ENCODE results near the gene AOC2. TPM values are rescaled to one million over a fixed set of nuclear protein-coding genes. Genes with fewer than 3 reads are reported as not detected.

AOC2 gene
- total and polyA plus RNA-seq, 2 of the 8 experiments (the other 6 are each of a cell fraction or from before 2014, with no cell fraction given): 4.2 to 4.7 TPM

- Histone ChIP-seq H3K79me2 (ENCODE audit: control insufficient read depth in 1 of 2, insufficient read depth in 2 of 2, low read length in 2 of 2) (no peaks in the 10 kb centered on the region), H2AK5ac (ENCODE audit: low read depth, low read length) (no peak overlapping the region), H4K8ac (ENCODE audit: extremely low read depth, insufficient read depth, low read length) (no peak overlapping the region), H3K4ac (replicated peaks; ENCODE audit: insufficient read length, low read depth, low read length) (no peak overlapping the region), H3K9me3 (ENCODE audit: insufficient read depth in 2 of 2, low read depth in 1 of 2, low read length in 1 of 2) (peaks cover 2 to 11% of the 10 kb centered on the region in 2 experiments; a peak in 1 of 4 replicates), H3K18ac (ENCODE audit: extremely low read depth, low read length) (no peak overlapping the region), H2BK20ac (ENCODE audit: low read length) (no peak overlapping the region), H3K79me1 (ENCODE audit: low read depth, low read length) (no peaks in the 10 kb centered on the region), H3K36me3 (ENCODE audit: control insufficient read depth in 2 of 4, insufficient read depth in 4 of 4, low read length in 3 of 4) (no peaks in the 10 kb centered on the region), H3K27me3 (replicated peaks in 1 of 4; ENCODE audit: control insufficient read depth in 3 of 4, extremely low read depth in 1 of 4, insufficient read depth in 3 of 4, low read length in 3 of 4) (no peaks in the 10 kb centered on the region; a peak in 2 of 7 replicates), H3K4me3 (ENCODE audit: extremely low read depth in 1 of 4, insufficient read depth in 2 of 4, low read depth in 3 of 4, low read length in 4 of 4) (no peak overlapping the region), H4K5ac (ENCODE audit: insufficient read length, low read depth, low read length) (no peak overlapping the region), H3K27ac (ENCODE audit: low read depth, low read length) (no peak overlapping the region), H4K20me1 (replicated peaks in 1 of 2; ENCODE audit: control insufficient read depth in 1 of 2, insufficient read depth in 2 of 2, low read length in 2 of 2) (no peaks in the 10 kb centered on the region), H3K14ac (ENCODE audit: insufficient read length) (no peak overlapping the region), H3K4me2 (ENCODE audit: insufficient read depth in 1 of 2, low read depth in 2 of 2, low read length in 2 of 2) (no peak overlapping the region), H3K23me2 (ENCODE audit: low read depth, low read length) (no peaks in the 10 kb centered on the region), H3K23ac (ENCODE audit: insufficient read length) (no peak overlapping the region), H2BK5ac (ENCODE audit: low read depth, low read length) (no peak overlapping the region), H2AFZ (ENCODE audit: low read length) (no peak overlapping the region), H2BK120ac (replicated peaks; ENCODE audit: low read depth, low read length) (no peak overlapping the region), H3K4me1 (replicated peaks in 1 of 4; ENCODE audit: control insufficient read depth in 3 of 4, insufficient read depth in 4 of 4, low read length in 3 of 4) (peaks cover 0 to 3% (median 1%) of the 10 kb centered on the region in 4 experiments; a peak in 3 of 7 replicates), H4K91ac (replicated peaks; ENCODE audit: insufficient read length, low read length) (no peak overlapping the region), H2BK15ac (ENCODE audit: low read length) (no peak overlapping the region), H3K56ac (replicated peaks; ENCODE audit: insufficient read length, low read depth, low read length) (no peak overlapping the region), H3K9ac (replicated peaks in 1 of 4; ENCODE audit: extremely low read depth in 1 of 4, low read depth in 3 of 4, low read length in 3 of 4) (no peak overlapping the region), H2BK12ac (ENCODE audit: low read depth, low read length) (no peak overlapping the region)
- DNase-seq (ENCODE audit: low read depth in 1 of 2, low spot score in 2 of 2) (no peak), FAIRE-seq (no peak)
- 87% methylated on average over 6 of the region's 6 CpGs; no CpG with 5 or more reads in 1 of the 2 experiments for WGBS, 2 experiments (ENCODE audit: extremely low coverage in 1 of 2, insufficient coverage in 1 of 2, insufficient read length in 1 of 2, insufficient replicate concordance in 2 of 2, low coverage in 1 of 2, low lambda C conversion rate in 2 of 2, missing lambda C conversion rate in 1 of 2)
- TF ChIP-seq RBBP5 (IDR thresholded peaks at IDR 0.05; ENCODE audit: borderline replicate concordance, low read depth, low read length) (no peak), NANOG (IDR thresholded peaks at IDR 0.05; ENCODE audit: insufficient read depth, low read depth, low read length, poor library complexity, severe bottlenecking) (no peak), HDAC2 (IDR thresholded peaks at IDR 0.05; ENCODE audit: borderline replicate concordance in 1 of 2, low read depth in 2 of 2, low read length in 2 of 2) (no peak), MAFK (IDR thresholded peaks at IDR 0.05; ENCODE audit: low read depth, low read length) (no peak), CEBPB (IDR thresholded peaks at IDR 0.05; ENCODE audit: low read depth, low read length) (no peak)
- CTCF ChIA-PET (ENCODE audit: partially characterized antibody): interaction anchor here (0.7 to 1.2 kb wide), 2 partner anchors 30 to 33 kb away, joined by 4 to 5 read pairs; no protein-coding TSS in a partner anchor
- POLR2A ChIA-PET (ENCODE audit: partially characterized antibody): interaction anchor here (1.1 to 1.5 kb wide), 2 partner anchors 25 to 28 kb away, joined by 4 to 7 read pairs; partner anchors contain the start of gene AOC2
These were observed 28.9 kb downstream of the AOC2 start for GRCh38 chr17:42873315-42873714.
